Parathyroid adenoma (tissue), 2 donors: ENCODE measurements around the gene CACNA1C.

Experiments
- H2AFZ ChIP-seq: fragments of 300-600 bp; sonication (generic); one replicate; pipeline ENCODE4 v1.7.0; 2017; ENCODE audit warnings: antibody characterized with exemption, mild to moderate bottlenecking
- H3K27ac ChIP-seq: fragments of 300-600 bp; sonication (generic); one replicate; pipeline ENCODE4 v1.7.0; 2017
- H3K27me3 ChIP-seq: fragments of 300-600 bp; sonication (generic); one replicate; pipeline ENCODE4 v1.7.0; 2017; ENCODE audit warnings: low read length; ENCODE audit not compliant: control insufficient read depth, insufficient read depth
- H3K36me3 ChIP-seq: fragments of 300-600 bp; sonication (generic); one replicate; pipeline ENCODE4 v1.7.0; 2017; ENCODE audit warnings: low read length; ENCODE audit not compliant: control insufficient read depth, insufficient read depth
- H3K4me1 ChIP-seq: fragments of 300-600 bp; sonication (generic); one replicate; pipeline ENCODE4 v1.7.0; 2017; ENCODE audit warnings: control low read depth
- H3K4me2 ChIP-seq: fragments of 300-600 bp; sonication (generic); one replicate; pipeline ENCODE4 v1.7.0; 2017; ENCODE audit warnings: low read length
- H3K4me3 ChIP-seq: fragments of 300-600 bp; sonication (generic); one replicate; pipeline ENCODE4 v1.7.0; 2017; ENCODE audit warnings: low read depth, low read length
- H3K79me2 ChIP-seq: fragments of 300-600 bp; sonication (generic); one replicate; pipeline ENCODE4 v1.7.0; 2017; ENCODE audit warnings: control low read depth
- H3K9ac ChIP-seq: fragments of 300-600 bp; sonication (generic); one replicate; pipeline ENCODE4 v1.7.0; 2017; ENCODE audit warnings: mild to moderate bottlenecking
- H3K9me3 ChIP-seq: fragments of 300-600 bp; sonication (generic); one replicate; pipeline ENCODE4 v1.7.0; 2017; ENCODE audit warnings: low read length; ENCODE audit not compliant: control insufficient read depth
- TF ChIP-seq, protein P1 (sequence below): fragments of 300-600 bp; sonication (generic); IDR thresholded peaks from one replicate; pipeline ENCODE4 v1.7.0; 2017; ENCODE audit warnings: antibody characterized with exemption, mild to moderate bottlenecking
- donor health status: primary hyperparathyroidism.

The CACNA1C gene

DNA sequence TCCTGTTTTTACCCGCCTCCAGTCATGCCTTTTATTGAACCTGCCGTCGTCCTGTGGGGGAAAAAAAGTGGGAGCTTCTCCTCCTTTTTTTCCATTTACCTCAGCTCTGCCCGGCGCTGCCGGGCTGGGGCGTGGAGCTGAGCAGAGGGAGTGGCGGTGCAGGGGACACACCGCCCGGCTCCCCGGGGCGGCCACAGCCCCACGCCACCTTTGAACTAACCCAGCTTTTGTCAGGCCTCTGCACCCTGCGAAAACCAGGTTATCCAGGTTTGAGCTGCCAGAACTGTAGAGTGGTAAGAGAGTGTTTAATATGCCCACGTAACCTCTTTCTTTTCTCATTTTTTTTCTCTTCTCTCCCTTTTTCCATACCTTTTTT is 581.0 kb downstream of the CACNA1C start:
- no peak overlapping the region for H3K27ac ChIP-seq
- no peak overlapping the region for H3K4me2 ChIP-seq
- no peaks in the 10 kb centered on the region for H3K27me3 ChIP-seq
- H3K79me2 ChIP-seq, result no peaks in the 10 kb centered on the region
- H3K4me3 ChIP-seq, result no peak overlapping the region
- H3K9me3 ChIP-seq, result no peaks in the 10 kb centered on the region
- no peak overlapping the region for H2AFZ ChIP-seq
- H3K9ac ChIP-seq, result no peak overlapping the region
- no peaks in the 10 kb centered on the region for H3K36me3 ChIP-seq
- H3K4me1 ChIP-seq, result no peaks in the 10 kb centered on the region
- TF ChIP-seq, protein P1, sequence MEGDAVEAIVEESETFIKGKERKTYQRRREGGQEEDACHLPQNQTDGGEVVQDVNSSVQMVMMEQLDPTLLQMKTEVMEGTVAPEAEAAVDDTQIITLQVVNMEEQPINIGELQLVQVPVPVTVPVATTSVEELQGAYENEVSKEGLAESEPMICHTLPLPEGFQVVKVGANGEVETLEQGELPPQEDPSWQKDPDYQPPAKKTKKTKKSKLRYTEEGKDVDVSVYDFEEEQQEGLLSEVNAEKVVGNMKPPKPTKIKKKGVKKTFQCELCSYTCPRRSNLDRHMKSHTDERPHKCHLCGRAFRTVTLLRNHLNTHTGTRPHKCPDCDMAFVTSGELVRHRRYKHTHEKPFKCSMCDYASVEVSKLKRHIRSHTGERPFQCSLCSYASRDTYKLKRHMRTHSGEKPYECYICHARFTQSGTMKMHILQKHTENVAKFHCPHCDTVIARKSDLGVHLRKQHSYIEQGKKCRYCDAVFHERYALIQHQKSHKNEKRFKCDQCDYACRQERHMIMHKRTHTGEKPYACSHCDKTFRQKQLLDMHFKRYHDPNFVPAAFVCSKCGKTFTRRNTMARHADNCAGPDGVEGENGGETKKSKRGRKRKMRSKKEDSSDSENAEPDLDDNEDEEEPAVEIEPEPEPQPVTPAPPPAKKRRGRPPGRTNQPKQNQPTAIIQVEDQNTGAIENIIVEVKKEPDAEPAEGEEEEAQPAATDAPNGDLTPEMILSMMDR, result no peak

DNA sequence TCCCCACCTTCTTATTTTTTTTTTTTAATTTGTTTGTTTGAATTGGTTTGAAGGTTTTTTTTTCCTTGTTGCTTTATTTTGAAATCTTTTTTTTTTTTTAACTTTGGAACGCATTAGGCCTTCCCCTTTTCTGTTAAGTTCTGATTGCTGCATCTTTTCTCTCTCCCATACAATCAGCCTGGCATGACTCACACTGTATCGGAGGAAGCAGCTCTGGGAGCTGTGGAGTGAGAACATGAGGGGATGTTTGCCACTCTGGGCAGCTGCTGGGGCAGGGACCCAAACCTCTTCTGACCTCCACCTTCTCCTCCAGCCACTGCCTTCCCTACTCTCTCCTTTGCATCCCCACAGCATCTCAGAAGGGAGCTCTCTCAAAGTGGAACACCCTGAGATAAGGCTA is 581.7 kb downstream of the CACNA1C start:
- Histone ChIP-seq H2AFZ (no peak overlapping the region), H3K36me3 (no peaks in the 10 kb centered on the region), H3K4me2 (no peak overlapping the region), H3K27me3 (no peaks in the 10 kb centered on the region), H3K4me1 (no peaks in the 10 kb centered on the region), H3K27ac (no peak overlapping the region), H3K4me3 (no peak overlapping the region), H3K9ac (no peak overlapping the region), H3K9me3 (no peaks in the 10 kb centered on the region), H3K79me2 (no peaks in the 10 kb centered on the region)
- TF ChIP-seq, protein P1, result no peak

DNA sequence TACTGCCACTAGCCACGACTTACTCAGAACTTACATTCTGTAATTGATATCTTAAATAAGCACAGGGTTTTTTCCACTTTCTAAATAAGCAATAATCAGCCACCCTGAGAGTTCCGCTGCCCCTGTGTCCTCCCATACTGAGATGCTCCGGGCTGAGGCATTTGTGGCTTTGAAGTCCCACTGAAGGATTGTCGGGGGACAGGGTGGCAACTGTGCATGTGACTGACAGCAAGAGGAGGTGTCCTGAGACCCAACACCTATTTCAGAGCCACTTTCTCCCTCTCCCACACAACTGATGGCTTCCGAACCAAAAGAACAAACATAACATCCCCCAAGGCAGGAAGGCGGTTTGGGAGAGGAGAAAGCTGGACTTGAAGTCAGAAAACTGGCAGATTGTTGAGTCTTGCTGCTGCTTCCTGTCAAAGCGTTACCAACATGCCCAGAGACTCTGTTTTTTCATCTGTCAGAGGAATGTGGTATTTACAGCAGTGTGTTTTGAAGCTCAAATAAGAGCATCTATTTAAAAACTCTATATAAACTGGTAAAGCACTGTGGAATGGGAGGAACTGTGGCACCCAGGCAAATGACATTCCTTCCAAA is 584.1 kb downstream of the CACNA1C start:
- H3K36me3 ChIP-seq, result no peaks in the 10 kb centered on the region
- no peak overlapping the region for H3K4me2 ChIP-seq
- TF ChIP-seq, protein P1, result no peak
- no peak overlapping the region for H2AFZ ChIP-seq
- no peak overlapping the region for H3K9ac ChIP-seq
- no peaks in the 10 kb centered on the region for H3K27me3 ChIP-seq
- no peaks in the 10 kb centered on the region for H3K4me1 ChIP-seq
- H3K79me2 ChIP-seq, result no peaks in the 10 kb centered on the region
- H3K4me3 ChIP-seq, result no peak overlapping the region
- no peaks in the 10 kb centered on the region for H3K9me3 ChIP-seq
- H3K27ac ChIP-seq, result no peak overlapping the region

DNA sequence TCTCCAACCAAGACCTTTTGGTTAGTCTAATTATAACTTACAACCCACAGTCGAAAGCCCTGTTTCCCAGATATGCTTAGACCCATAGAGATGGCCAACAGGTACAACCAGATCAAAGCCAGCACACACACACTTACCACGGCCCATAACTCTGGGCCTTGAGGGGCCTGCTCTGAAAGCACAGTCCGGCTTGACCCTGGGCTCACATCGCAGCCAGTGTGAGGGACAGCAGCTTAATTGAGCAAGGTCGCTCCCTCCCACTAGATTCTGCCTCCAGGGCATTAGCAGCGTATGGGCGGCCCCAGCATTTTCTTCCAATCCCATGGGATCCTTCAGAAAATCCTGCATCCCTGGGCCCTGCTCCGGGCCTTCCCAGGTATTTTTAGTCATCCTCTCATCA is 584.6 kb downstream of the CACNA1C start:
- Histone ChIP-seq H3K4me2 (no peak overlapping the region), H3K27me3 (no peaks in the 10 kb centered on the region), H3K9me3 (no peaks in the 10 kb centered on the region), H3K36me3 (no peaks in the 10 kb centered on the region), H3K27ac (no peak overlapping the region), H3K9ac (no peak overlapping the region), H2AFZ (no peak overlapping the region), H3K79me2 (no peaks in the 10 kb centered on the region), H3K4me1 (no peaks in the 10 kb centered on the region), H3K4me3 (no peak overlapping the region)
- TF ChIP-seq, protein P1, result no peak

DNA sequence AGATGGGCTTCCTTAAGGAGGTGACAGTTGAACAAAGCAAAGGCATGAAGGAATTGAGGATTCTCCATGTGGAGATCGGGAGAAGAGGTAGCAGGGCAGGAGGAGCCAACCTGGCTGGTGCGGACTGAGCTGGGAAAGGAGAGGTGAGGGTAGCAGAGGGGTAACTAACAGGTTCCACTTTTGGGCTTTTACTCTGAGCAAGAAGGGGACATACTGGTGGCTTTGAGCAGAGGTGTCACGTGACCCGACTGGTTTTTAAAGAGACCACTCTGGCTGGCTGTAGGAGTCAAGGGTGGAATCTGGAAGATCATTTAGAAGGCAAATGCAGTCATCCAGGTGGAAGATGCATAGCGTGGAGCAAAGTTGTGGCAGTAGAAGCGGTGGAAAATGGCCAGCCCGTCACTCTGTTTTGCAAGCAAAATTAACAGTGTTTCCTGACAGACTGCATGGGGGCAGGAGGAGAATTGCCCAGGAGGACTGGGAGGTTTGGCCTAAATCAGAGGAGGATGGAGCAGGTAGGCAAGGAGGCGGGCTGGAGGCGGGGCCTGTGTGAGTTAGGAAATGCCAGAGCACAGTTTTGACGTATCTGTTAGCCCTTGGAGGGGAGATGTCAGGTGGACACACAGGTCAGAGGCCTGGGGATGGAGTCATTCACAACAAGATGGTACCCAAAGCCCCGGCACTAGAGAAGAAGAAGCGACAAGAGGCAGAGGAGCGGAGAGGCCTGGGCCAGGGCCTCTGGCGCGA is 585.7 kb downstream of the CACNA1C start:
- H3K27ac ChIP-seq, result no peak overlapping the region
- no peaks in the 10 kb centered on the region for H3K79me2 ChIP-seq

More for the DNA sequence above, 585.7 kb downstream of the CACNA1C start:
- no peaks in the 10 kb centered on the region for H3K27me3 ChIP-seq
- H3K9ac ChIP-seq, result no peak overlapping the region
- H2AFZ ChIP-seq, result no peak overlapping the region
- no peak overlapping the region for H3K4me3 ChIP-seq
- H3K36me3 ChIP-seq, result no peaks in the 10 kb centered on the region
- TF ChIP-seq, protein P1, result no peak
- H3K4me2 ChIP-seq, result no peak overlapping the region
- H3K9me3 ChIP-seq, result no peaks in the 10 kb centered on the region
- no peaks in the 10 kb centered on the region for H3K4me1 ChIP-seq
